GM19372 (cell line): ENCODE results near the gene ZNF75A.

Source experiments
- ATAC-seq: cut with Tn5 transposase; IDR thresholded peaks from one replicate; pipeline ENCODE4 v1.9.1; 2021; ENCODE audit warnings: mild to moderate bottlenecking, low read depth, moderate library complexity; ENCODE audit not compliant: unreplicated experiment

ZNF75A gene

DNA sequence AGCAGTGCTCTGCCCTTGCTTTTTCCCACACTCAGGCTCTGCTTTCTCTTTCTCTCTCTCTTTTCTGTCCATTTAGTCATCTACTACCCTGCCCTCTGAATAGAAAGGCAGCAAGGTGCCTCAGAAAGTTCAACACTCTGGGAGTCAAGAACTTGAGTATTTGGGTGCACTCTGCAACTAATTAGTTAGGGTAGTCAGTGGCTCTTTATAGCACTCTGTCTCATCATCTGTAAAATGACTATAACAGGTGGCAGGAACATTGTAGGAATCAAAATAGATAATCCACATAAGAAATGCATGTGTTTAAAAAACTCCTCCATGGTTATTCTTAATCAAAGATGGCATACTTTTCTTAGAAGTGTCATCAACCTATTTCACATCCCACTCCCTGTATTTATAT lies 57.6 kb downstream of the ZNF75A start:
- ATAC-seq, result no peak

DNA sequence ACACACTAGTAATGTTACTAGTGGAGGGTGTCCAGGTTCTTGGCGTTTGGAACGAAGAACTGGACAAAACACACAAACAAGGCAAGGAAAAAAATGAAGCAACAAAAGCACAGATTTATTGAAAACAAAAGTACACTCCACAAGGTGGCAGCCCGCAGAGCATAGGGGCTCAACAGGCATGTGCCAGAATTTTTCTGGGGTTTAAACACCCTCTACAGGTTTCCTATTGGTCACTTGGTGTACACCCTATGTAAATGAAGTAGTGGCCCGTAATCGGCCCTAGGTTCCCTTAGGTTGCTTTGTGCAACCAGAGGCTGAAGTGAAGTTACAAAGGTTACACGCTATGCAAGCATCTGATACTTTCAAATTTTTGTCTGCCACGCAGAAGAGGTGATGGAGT lies 58.5 kb downstream of the ZNF75A start:
- no peak for ATAC-seq

GRCh38 chr16:3364774-3365427 lies 59.6 kb downstream of the ZNF75A start:
- no peak for ATAC-seq
